HG02798 (cell line): ENCODE measurements around the gene NUS1.
"Not testable (repeated sequence)": the region's sequence is repeated elsewhere in the genome, so short reads cannot be mapped to it uniquely, and the experiment has no call there.

ENCODE experiments used
- ATAC-seq: cut with Tn5 transposase; IDR thresholded peaks from one replicate; pipeline ENCODE4 v1.9.1; 2021; ENCODE audit warnings: mild to moderate bottlenecking; ENCODE audit not compliant: unreplicated experiment, poor library complexity

Gene NUS1

GRCh38 chr6:117706936-117707509 lies 31.8 kb downstream of the NUS1 start:
- ATAC-seq: not testable (repeated sequence)

- ATAC-seq: no peak
Observed at GRCh38 chr6:117711369-117711768, 36.1 kb downstream of the NUS1 start.

- no peak for ATAC-seq
Observed at GRCh38 chr6:117718895-117719294, 43.6 kb downstream of the NUS1 start.

- ATAC-seq: not testable (repeated sequence)
Observed at GRCh38 chr6:117721520-117721919, 46.3 kb downstream of the NUS1 start.

GRCh38 chr6:117728626-117729025 lies 53.4 kb downstream of the NUS1 start:
- ATAC-seq: no peak

GRCh38 chr6:117729613-117730012 lies 54.3 kb downstream of the NUS1 start:
- no peak for ATAC-seq

GRCh38 chr6:117733341-117733740 lies 58.1 kb downstream of the NUS1 start:
- ATAC-seq: no peak

GRCh38 chr6:117739869-117740268 lies 64.6 kb downstream of the NUS1 start:
- no peak for ATAC-seq

GRCh38 chr6:117740605-117741004 lies 65.3 kb downstream of the NUS1 start:
- ATAC-seq: no peak

GRCh38 chr6:117750675-117751074 lies 75.4 kb downstream of the NUS1 start:
- ATAC-seq: not testable (repeated sequence)
